GM18868 (cell line): ENCODE results near the gene UBAC2.
"Not testable (repeated sequence)": the region's sequence is repeated elsewhere in the genome, so short reads cannot be mapped to it uniquely, and the experiment has no call there.

ENCODE experiments used
- ATAC-seq: cut with Tn5 transposase; IDR thresholded peaks from one replicate; pipeline ENCODE4 v1.9.1; 2021; ENCODE audit warnings: mild to moderate bottlenecking, moderate library complexity; ENCODE audit not compliant: unreplicated experiment

Gene UBAC2

GRCh38 chr13:99211421-99212035 lies 10.9 kb downstream of the UBAC2 start:
- ATAC-seq = no peak

GRCh38 chr13:99214232-99214631 lies 13.6 kb downstream of the UBAC2 start:
- peak; percentile 92 for ATAC-seq

GRCh38 chr13:99214731-99215130 lies 14.1 kb downstream of the UBAC2 start:
- ATAC-seq = no peak

- ATAC-seq = no peak
Measured at GRCh38 chr13:99215184-99215830, 14.7 kb downstream of the UBAC2 start.

GRCh38 chr13:99217461-99218110 lies 16.9 kb downstream of the UBAC2 start:
- ATAC-seq = no peak

GRCh38 chr13:99218126-99218525 lies 17.5 kb downstream of the UBAC2 start:
- ATAC-seq = no peak

- no peak for ATAC-seq
Measured at GRCh38 chr13:99218545-99218944, 17.9 kb downstream of the UBAC2 start.

- ATAC-seq = peak; percentile 65
Measured at GRCh38 chr13:99218969-99219368, 18.3 kb downstream of the UBAC2 start.

- ATAC-seq = peak; percentile 39
Measured at GRCh38 chr13:99220199-99220935, 19.7 kb downstream of the UBAC2 start.

GRCh38 chr13:99221567-99222239 lies 21.0 kb downstream of the UBAC2 start:
- no peak for ATAC-seq

GRCh38 chr13:99223587-99223986 lies 22.9 kb downstream of the UBAC2 start:
- no peak for ATAC-seq

GRCh38 chr13:99224021-99224420 lies 23.4 kb downstream of the UBAC2 start:
- ATAC-seq = no peak

- no peak for ATAC-seq
Measured at GRCh38 chr13:99225078-99225477, 24.4 kb downstream of the UBAC2 start.

GRCh38 chr13:99226513-99226912 lies 25.9 kb downstream of the UBAC2 start:
- ATAC-seq = no peak

GRCh38 chr13:99227331-99227900 lies 26.8 kb downstream of the UBAC2 start:
- ATAC-seq = no peak

- ATAC-seq = no peak
Measured at GRCh38 chr13:99227909-99228688, 27.4 kb downstream of the UBAC2 start.

GRCh38 chr13:99228737-99229691 lies 28.4 kb downstream of the UBAC2 start:
- peak; percentile 80 for ATAC-seq

GRCh38 chr13:99230588-99230987 lies 29.9 kb downstream of the UBAC2 start:
- ATAC-seq = not testable (repeated sequence)

- ATAC-seq = no peak
Measured at GRCh38 chr13:99230991-99231390, 30.3 kb downstream of the UBAC2 start.
